Neuronal stem cell (in vitro differentiated cells): ENCODE measurements around the gene CEACAM20. TPM values are rescaled to one million over a fixed set of nuclear protein-coding genes. Genes with fewer than 3 reads are reported as not detected.
A peak's percentile ranks its signal among the peaks of the same experiment; 100 is the strongest.

Experiments used
- DNase-seq: peaks from one replicate; pipeline ENCODE4 v3.0.0-alpha.2; 2013; ENCODE audit warnings: low spot score
- H2AFZ ChIP-seq: one replicate; pipeline ENCODE4 v1.6.1; 2013; ENCODE audit warnings: mild to moderate bottlenecking, low read length, inconsistent platforms
- H2AK5ac ChIP-seq: 2 replicates; pipeline ENCODE4 v1.6.1; 2013; ENCODE audit warnings: low read depth, mild to moderate bottlenecking, inconsistent platforms, low read length, moderate library complexity, mixed read lengths
- H2BK120ac ChIP-seq: 2 replicates; pipeline ENCODE4 v1.6.1; 2013; ENCODE audit warnings: low read depth, mild to moderate bottlenecking, inconsistent platforms, low read length, moderate library complexity, mixed read lengths
- H2BK12ac ChIP-seq: one replicate; pipeline ENCODE4 v1.6.1; 2013; ENCODE audit warnings: low read length, inconsistent platforms
- H2BK15ac ChIP-seq: 2 replicates; pipeline ENCODE4 v1.6.1; 2013; ENCODE audit warnings: mild to moderate bottlenecking, low read length, inconsistent platforms, mixed read lengths
- H2BK5ac ChIP-seq: one replicate; pipeline ENCODE4 v1.6.1; 2013; ENCODE audit warnings: inconsistent platforms, mild to moderate bottlenecking, low read length, moderate library complexity
- H3K14ac ChIP-seq: one replicate; pipeline ENCODE4 v1.6.1; 2013; ENCODE audit warnings: low read length, inconsistent platforms
- H3K18ac ChIP-seq: 2 replicates; pipeline ENCODE4 v1.6.1; 2013; ENCODE audit warnings: low read length, inconsistent platforms
- H3K23ac ChIP-seq: 2 replicates; pipeline ENCODE4 v1.6.1; 2013; ENCODE audit warnings: low read depth, mild to moderate bottlenecking, mixed read lengths, low read length, inconsistent platforms; ENCODE audit not compliant: poor library complexity
- H3K27ac ChIP-seq: replicated peaks from 3 replicates; pipeline ENCODE4 v1.5.1; 2013; ENCODE audit warnings: low read length, inconsistent platforms
- H3K27me3 ChIP-seq, 3 experiments: 2 replicates each; pipeline ENCODE4 v1.6.1; 2013; ENCODE audit warnings: low read length in 3 of 3, mild to moderate bottlenecking in 2 of 3, inconsistent platforms in 1 of 3, low read depth in 1 of 3, mixed read lengths in 1 of 3, moderate library complexity in 1 of 3; ENCODE audit not compliant: control insufficient read depth in 3 of 3, insufficient read depth in 3 of 3
- H3K36me3 ChIP-seq, 2 donors: replicated peaks in 1 of 2; 2 replicates each; pipeline ENCODE4 v1.6.1; 2013; ENCODE audit warnings: low read length in 2 of 2; ENCODE audit not compliant: control insufficient read depth in 2 of 2, insufficient read depth in 2 of 2
- H3K4ac ChIP-seq: 2 replicates; pipeline ENCODE4 v1.6.1; 2013; ENCODE audit warnings: inconsistent platforms, mild to moderate bottlenecking, low read length, moderate library complexity
- H3K4me1 ChIP-seq, 2 donors: 1 replicate in 1 of 2; 2 replicates in 1 of 2; pipeline ENCODE4 v1.6.1; 2013; ENCODE audit warnings: low read length in 2 of 2, low read depth in 1 of 2; ENCODE audit not compliant: control insufficient read depth in 2 of 2, insufficient read depth in 1 of 2
- H3K4me2 ChIP-seq: one replicate; pipeline ENCODE4 v1.6.1; 2013; ENCODE audit warnings: mild to moderate bottlenecking, low read length, inconsistent platforms; ENCODE audit not compliant: insufficient read depth, poor library complexity, severe bottlenecking
- H3K4me3 ChIP-seq, 2 donors: 2 replicates each; pipeline ENCODE4 v1.5.1; 2013; ENCODE audit warnings: low read length in 2 of 2, mild to moderate bottlenecking in 2 of 2, inconsistent platforms in 1 of 2, moderate library complexity in 1 of 2
- H3K79me1 ChIP-seq: one replicate; pipeline ENCODE4 v1.6.1; 2013; ENCODE audit warnings: low read depth, mild to moderate bottlenecking, inconsistent platforms, low read length, moderate library complexity
- H3K9ac ChIP-seq: one replicate; pipeline ENCODE4 v1.6.1; 2013; ENCODE audit warnings: mild to moderate bottlenecking, low read depth, low read length, inconsistent platforms; ENCODE audit not compliant: poor library complexity
- H3K9me3 ChIP-seq, 2 donors: replicated peaks in 1 of 2; 2 replicates each; pipeline versions ENCODE3 to v1.6.1; 2013; ENCODE audit warnings: low read length in 2 of 2, mild to moderate bottlenecking in 2 of 2, inconsistent platforms in 1 of 2, low read depth in 1 of 2, mixed read lengths in 1 of 2, moderate library complexity in 1 of 2; ENCODE audit not compliant: control insufficient read depth in 2 of 2, insufficient read depth in 1 of 2
- H4K8ac ChIP-seq: one replicate; pipeline ENCODE4 v1.6.1; 2013; ENCODE audit warnings: low read depth, mild to moderate bottlenecking, inconsistent platforms, low read length, moderate library complexity
- H4K91ac ChIP-seq: one replicate; pipeline ENCODE4 v1.6.1; 2013; ENCODE audit warnings: low read length, low read depth, mild to moderate bottlenecking, inconsistent platforms; ENCODE audit not compliant: poor library complexity
- WGBS, 2 donors: extraction: QIAGEN DNeasy Blood & Tissue Kit; methylation state at CpG; one replicate each; pipeline ENCODE4 v1.1.7; 2013; ENCODE audit warnings: missing lambda C conversion rate in 2 of 2, mixed read lengths in 1 of 2; ENCODE audit not compliant: insufficient read length in 2 of 2, insufficient replicate concordance in 1 of 2; ENCODE audit errors: extremely low coverage in 2 of 2; 5-methylcytosine and 5-hydroxymethylcytosine counted together
- polyA plus RNA-seq, 2 experiments: library from polyadenylated mRNA; stranded (reverse); fragments of 200-250 nt; gene quantifications; one replicate each; pipeline ENCODE4 v1.2.3, GENCODE V29; 2013

CEACAM20 gene
- polyA plus RNA-seq (2013, experiment 1 of 2): not detected
- polyA plus RNA-seq (2013, experiment 2 of 2): not detected

DNA sequence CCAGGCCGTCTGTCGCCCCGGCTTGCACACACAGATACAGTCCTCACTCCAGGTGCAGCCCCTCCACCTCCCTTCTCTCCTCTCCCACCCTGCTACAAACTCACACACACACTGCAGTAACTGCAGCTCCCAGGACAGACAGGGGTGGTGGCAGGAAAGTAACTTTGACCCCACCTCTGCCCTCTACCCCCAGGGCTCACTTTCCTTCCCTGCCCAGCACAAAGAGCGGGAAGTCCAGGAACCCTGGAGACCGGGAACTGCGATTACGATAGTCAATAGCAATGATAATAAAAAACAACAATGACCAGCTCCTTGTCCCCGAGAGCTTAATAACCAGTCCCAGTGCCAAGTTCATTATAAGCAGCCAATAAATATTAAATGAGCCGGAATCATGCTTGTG, at the start of gene CEACAM20:
Gene CEACAM20 (minus strand): TSS at position 140 of the 400 bp plus-strand sequence. CDS start 166 bp downstream, outside the sequence.
- no peak within 1 kb of the TSS for H4K91ac ChIP-seq
- no peaks in the 10 kb centered on the region for H3K79me1 ChIP-seq
- no peak within 1 kb of the TSS for H3K4me3 ChIP-seq
- H3K14ac ChIP-seq: no peak within 1 kb of the TSS
- no peak within 1 kb of the TSS for H3K4ac ChIP-seq
- no peak within 1 kb of the TSS for H3K18ac ChIP-seq
- H3K4me1 ChIP-seq: no peaks in the 10 kb centered on the region
- H3K9ac ChIP-seq: no peak within 1 kb of the TSS
- no peak within 1 kb of the TSS for H2AK5ac ChIP-seq
- WGBS, 2 donors: no CpG with 5 or more reads among the region's 9 CpGs
- H3K27me3 ChIP-seq: no peaks in the 10 kb centered on the region
- H3K9me3 ChIP-seq: peaks cover 0 to 22% of the 10 kb centered on the region in 2 donors
- no peak within 1 kb of the TSS for H2BK120ac ChIP-seq
- no peak within 1 kb of the TSS for H2BK5ac ChIP-seq
- H2BK15ac ChIP-seq: no peak within 1 kb of the TSS
- no peak within 1 kb of the TSS for H3K27ac ChIP-seq
- H3K4me2 ChIP-seq: no peak within 1 kb of the TSS
- no peaks in the 10 kb centered on the region for H3K36me3 ChIP-seq
- DNase-seq: no peak
- peak within 1 kb of the TSS; percentile 80 for H2BK12ac ChIP-seq
- no peak within 1 kb of the TSS for H3K23ac ChIP-seq
- H2AFZ ChIP-seq: no peak within 1 kb of the TSS
- no peak within 1 kb of the TSS for H4K8ac ChIP-seq

DNA sequence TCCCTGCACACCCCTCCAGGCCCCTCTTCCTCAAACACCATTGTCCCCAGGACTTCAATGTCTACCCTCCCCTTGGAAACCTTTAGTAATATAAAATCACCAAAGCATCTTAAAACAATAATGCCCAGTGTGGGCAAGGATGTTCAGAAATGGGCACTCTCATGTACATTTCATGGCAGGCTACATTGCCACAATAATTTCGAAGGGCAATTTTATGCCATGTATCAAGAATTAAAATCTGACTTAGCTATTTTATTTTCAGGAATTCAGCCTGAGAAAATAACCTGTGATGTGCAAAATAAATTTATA, 48.0 kb upstream of the CEACAM20 start:
- Histone ChIP-seq H3K4me2 (no peak overlapping the region), H3K23ac (no peak overlapping the region), H3K79me1 (no peaks in the 10 kb centered on the region), H3K14ac (no peak overlapping the region), H3K9ac (no peak overlapping the region), H3K36me3 (no peaks in the 10 kb centered on the region), H3K4me1 (peaks cover 0 to 3% of the 10 kb centered on the region in 2 donors), H4K91ac (no peak overlapping the region), H3K4ac (no peak overlapping the region), H4K8ac (no peak overlapping the region), H3K27me3 (no peaks in the 10 kb centered on the region), H3K18ac (no peak overlapping the region), H2BK5ac (no peak overlapping the region), H2BK12ac (no peak overlapping the region), H2BK120ac (no peak overlapping the region), H2BK15ac (no peak overlapping the region), H3K9me3 (peaks cover 0 to 4% of the 10 kb centered on the region in 2 donors), H3K27ac (no peak overlapping the region), H3K4me3 (no peak overlapping the region), H2AK5ac (no peak overlapping the region), H2AFZ (no peak overlapping the region)
- no peak for DNase-seq
- no CpG with 5 or more reads among the region's 1 CpG for WGBS, 2 donors

DNA sequence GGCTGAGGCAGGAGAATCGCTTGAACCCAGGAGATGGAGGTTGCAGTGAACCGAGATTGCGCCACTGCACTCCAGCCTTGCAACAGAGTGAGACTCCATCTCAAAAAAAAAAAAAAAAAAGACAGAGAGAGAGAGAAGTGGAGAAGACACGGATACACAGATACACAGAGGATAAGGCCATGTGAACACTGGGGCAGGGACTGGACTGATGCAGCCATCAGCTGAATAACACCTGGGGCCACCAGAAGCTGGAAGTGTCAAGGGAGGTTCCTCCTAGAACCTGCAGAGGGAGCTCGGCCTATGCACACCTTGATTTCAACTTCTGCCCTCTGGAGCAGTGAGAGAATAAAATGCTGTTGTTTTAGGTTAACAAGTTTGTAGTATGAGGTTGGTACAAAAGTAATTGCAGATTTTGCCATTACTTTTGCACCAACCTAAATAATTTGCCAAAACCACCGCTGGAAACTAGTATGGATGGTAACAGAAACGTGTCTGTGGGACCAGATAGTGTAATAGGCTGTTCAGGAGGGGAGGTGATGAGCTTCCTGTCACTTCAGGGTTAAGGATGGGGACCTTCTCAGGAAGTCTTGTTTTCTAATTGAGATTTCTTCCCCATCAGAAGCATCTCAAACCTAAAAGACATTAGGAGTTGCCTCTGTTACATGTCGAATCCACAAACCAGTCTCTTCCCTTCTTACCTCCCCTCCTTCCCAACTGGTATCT, 47.5 kb upstream of the CEACAM20 start:
- Histone ChIP-seq H3K9me3 (peaks cover 0 to 4% of the 10 kb centered on the region in 2 donors), H3K4me3 (no peak overlapping the region), H2BK120ac (no peak overlapping the region), H4K91ac (no peak overlapping the region), H3K9ac (no peak overlapping the region), H3K4me2 (no peak overlapping the region), H3K14ac (no peak overlapping the region), H3K79me1 (no peaks in the 10 kb centered on the region), H3K18ac (no peak overlapping the region), H3K36me3 (no peaks in the 10 kb centered on the region), H3K4ac (no peak overlapping the region), H3K27ac (no peak overlapping the region), H2AK5ac (no peak overlapping the region), H2BK5ac (no peak overlapping the region), H2BK12ac (no peak overlapping the region), H3K27me3 (no peaks in the 10 kb centered on the region), H2BK15ac (no peak overlapping the region), H3K23ac (no peak overlapping the region), H2AFZ (no peak overlapping the region), H4K8ac (no peak overlapping the region), H3K4me1 (peaks cover 0 to 3% of the 10 kb centered on the region in 2 donors)
- WGBS, 2 donors: no CpG with 5 or more reads among the region's 8 CpGs
- DNase-seq: no peak

DNA sequence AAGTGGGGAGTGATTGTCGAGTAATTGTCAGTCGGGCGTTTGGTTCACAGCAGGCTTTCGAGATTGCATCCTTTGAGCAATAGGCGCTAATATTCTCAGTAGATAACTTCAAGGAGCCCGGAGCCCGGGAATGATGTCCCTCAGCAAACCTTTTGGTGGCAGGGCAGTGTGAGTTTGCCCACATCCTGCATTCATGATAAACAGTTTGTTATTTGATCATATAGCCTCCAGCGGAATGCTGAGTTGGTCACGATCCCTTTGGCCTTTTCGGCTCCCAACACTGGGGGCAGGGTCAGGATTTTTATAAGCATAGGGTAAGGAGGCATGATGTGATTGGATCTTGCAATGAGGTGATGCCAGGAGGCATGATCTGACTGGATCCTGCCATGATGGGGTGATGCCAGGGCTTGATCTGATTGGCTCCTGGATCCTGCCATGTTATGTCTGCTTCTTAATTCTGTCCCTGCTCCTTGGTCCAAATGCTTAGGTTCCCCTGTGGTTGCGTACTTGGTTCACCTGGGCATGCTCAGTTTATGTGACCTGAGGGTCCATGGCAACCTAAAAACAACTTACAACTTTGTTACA, 45.7 kb upstream of the CEACAM20 start:
- Histone ChIP-seq H3K4me1 (peaks cover 0 to 3% of the 10 kb centered on the region in 2 donors), H3K9ac (no peak overlapping the region), H4K91ac (no peak overlapping the region), H3K4me2 (no peak overlapping the region), H3K4ac (no peak overlapping the region), H3K27ac (no peak overlapping the region), H3K18ac (no peak overlapping the region), H2BK120ac (no peak overlapping the region), H3K23ac (no peak overlapping the region), H2AFZ (no peak overlapping the region), H2AK5ac (no peak overlapping the region), H3K36me3 (no peaks in the 10 kb centered on the region), H2BK12ac (no peak overlapping the region), H3K27me3 (no peaks in the 10 kb centered on the region), H3K4me3 (no peak overlapping the region), H3K9me3 (peaks cover 0 to 4% of the 10 kb centered on the region in 2 donors), H3K14ac (no peak overlapping the region), H4K8ac (no peak overlapping the region), H2BK5ac (no peak overlapping the region), H3K79me1 (no peaks in the 10 kb centered on the region), H2BK15ac (no peak overlapping the region)
- no CpG with 5 or more reads among the region's 11 CpGs for WGBS, 2 donors
- no peak for DNase-seq
